Right lobe of liver (tissue), 6 donors: ENCODE results near the gene SCUBE1. TPM values are rescaled to one million over a fixed set of nuclear protein-coding genes. Genes with fewer than 3 reads are reported as not detected.

ENCODE experiments used
- ATAC-seq, 4 donors: fragments of 200-7000 bp; cut with Tn5 transposase; one replicate each; pipeline ENCODE4 v1.9.1; 2020; ENCODE audit warnings: mild to moderate bottlenecking in 4 of 4, moderate library complexity in 4 of 4
- DNase-seq, 3 donors: peaks; one replicate each; pipeline ENCODE4 v3.0.0-alpha.2; 2020
- H3K27ac ChIP-seq, 3 donors: fragments of 200-600 bp; one replicate each; pipeline ENCODE4 v1.8.0; 2022
- H3K27me3 ChIP-seq, 2 donors: fragments of 200-600 bp; one replicate each; pipeline ENCODE4 v1.8.0; 2022
- H3K36me3 ChIP-seq, 4 donors: fragments of 200-600 bp; sonication (generic) in 1 of 4; one replicate each; pipeline versions ENCODE4 v1.5.1 to v1.8.0; 2017 to 2022; ENCODE audit warnings: control low read depth in 1 of 4
- H3K4me1 ChIP-seq, 4 donors: fragments of 200-600 bp; sonication (generic) in 1 of 4; one replicate each; pipeline versions ENCODE4 v1.5.1 to v1.8.0; 2017 to 2022; ENCODE audit warnings: control low read depth in 1 of 4
- H3K4me3 ChIP-seq, 3 donors: fragments of 200-600 bp; one replicate each; pipeline ENCODE4 v1.8.0; 2022
- H3K9me3 ChIP-seq, 4 donors: fragments of 200-600 bp; sonication (generic) in 1 of 4; one replicate each; pipeline versions ENCODE4 v1.5.1 to v1.8.0; 2017 to 2022; ENCODE audit warnings: control low read depth in 1 of 4
- POLR2A ChIP-seq: fragments of 450-650 bp; IDR thresholded peaks from one replicate; pipeline ENCODE4 v1.6.1; 2017; ENCODE audit warnings: antibody characterized with exemption, mild to moderate bottlenecking
- WGBS: methylation state at CpG from one replicate; pipeline ENCODE4 v1.1.6; 2018; ENCODE audit warnings: low coverage, low lambda C conversion rate; ENCODE audit not compliant: insufficient coverage; ENCODE audit errors: missing lambda C conversion rate; 5-methylcytosine and 5-hydroxymethylcytosine counted together
- intact Hi-C, 2 donors: fragments of 100-400 bp; cut with DNase I; formaldehyde crosslinking; loops; one replicate each; pipeline versions ENCODE4 v1.11.2 to v1.14.1; 2022
- total RNA-seq, 6 experiments: library from RNA; depleted of rRNA in 2 of 6; stranded (reverse); fragments of >200 nt in 2 of 6; fragmentation: NEBNext Ultra II Directional in 3 of 6; extraction: Animal tissue kit (Norgen Biotek cat#: 25700) in 3 of 6; gene quantifications; one replicate each; pipeline versions ENCODE4 v1.1.0 to v1.2.4, GENCODE V29; 2016 to 2023
- TF ChIP-seq, protein P1 (sequence below), 4 donors: fragments of 200-600 bp in 3 of 4; fragments of 450-650 bp in 1 of 4; IDR thresholded peaks; one replicate each; pipeline versions ENCODE4 v1.5.1 to v1.8.0; 2016 to 2022; ENCODE audit warnings: antibody characterized with exemption in 4 of 4, mild to moderate bottlenecking in 2 of 4
- donor health status: DM: no; HTN: yes; CAD: no.
- donor health status: DM: no; HTN: no; CAD: no.
- donor health status: DM: no; HTN: no; CAD: no.
- donor health status: DM: no; HTN: yes; CAD: no.
- donor health status: DM: no; HTN: yes; CAD: no.

SCUBE1 gene
- total RNA-seq, 6 experiments from 2014 or later: 0.73 to 11.7 (median 2.7) TPM

GRCh38 chr22:43213962-43214361 lies 129.2 kb downstream of the SCUBE1 start:
- Histone ChIP-seq H3K27ac (no peak overlapping the region), H3K4me1 (no peaks in the 10 kb centered on the region), H3K4me3 (no peak overlapping the region), H3K9me3 (no peaks in the 10 kb centered on the region), H3K27me3 (no peaks in the 10 kb centered on the region), H3K36me3 (no peaks in the 10 kb centered on the region)
- DNase-seq (no peak), ATAC-seq (no peak)
- intact Hi-C loops: no loop called here
- WGBS: 100% methylated on average over 1 of the region's 12 CpGs
- no peak for TF ChIP-seq POLR2A
- TF ChIP-seq, protein P1, sequence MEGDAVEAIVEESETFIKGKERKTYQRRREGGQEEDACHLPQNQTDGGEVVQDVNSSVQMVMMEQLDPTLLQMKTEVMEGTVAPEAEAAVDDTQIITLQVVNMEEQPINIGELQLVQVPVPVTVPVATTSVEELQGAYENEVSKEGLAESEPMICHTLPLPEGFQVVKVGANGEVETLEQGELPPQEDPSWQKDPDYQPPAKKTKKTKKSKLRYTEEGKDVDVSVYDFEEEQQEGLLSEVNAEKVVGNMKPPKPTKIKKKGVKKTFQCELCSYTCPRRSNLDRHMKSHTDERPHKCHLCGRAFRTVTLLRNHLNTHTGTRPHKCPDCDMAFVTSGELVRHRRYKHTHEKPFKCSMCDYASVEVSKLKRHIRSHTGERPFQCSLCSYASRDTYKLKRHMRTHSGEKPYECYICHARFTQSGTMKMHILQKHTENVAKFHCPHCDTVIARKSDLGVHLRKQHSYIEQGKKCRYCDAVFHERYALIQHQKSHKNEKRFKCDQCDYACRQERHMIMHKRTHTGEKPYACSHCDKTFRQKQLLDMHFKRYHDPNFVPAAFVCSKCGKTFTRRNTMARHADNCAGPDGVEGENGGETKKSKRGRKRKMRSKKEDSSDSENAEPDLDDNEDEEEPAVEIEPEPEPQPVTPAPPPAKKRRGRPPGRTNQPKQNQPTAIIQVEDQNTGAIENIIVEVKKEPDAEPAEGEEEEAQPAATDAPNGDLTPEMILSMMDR (IDR thresholded peaks at IDR 0.05): no peak

GRCh38 chr22:43213051-43213450 lies 130.1 kb downstream of the SCUBE1 start:
- H3K27me3 ChIP-seq: no peaks in the 10 kb centered on the region
- no peaks in the 10 kb centered on the region for H3K4me1 ChIP-seq
- ATAC-seq (no peak), DNase-seq (no peak)
- intact Hi-C loops: no loop called here
- H3K4me3 ChIP-seq: no peak overlapping the region
- no peak overlapping the region for H3K27ac ChIP-seq
- H3K9me3 ChIP-seq: no peaks in the 10 kb centered on the region
- TF ChIP-seq POLR2A: no peak
- TF ChIP-seq, protein P1 (IDR thresholded peaks at IDR 0.05): no peak
- WGBS: no CpG with 5 or more reads among the region's 8 CpGs
- H3K36me3 ChIP-seq: no peaks in the 10 kb centered on the region

DNA sequence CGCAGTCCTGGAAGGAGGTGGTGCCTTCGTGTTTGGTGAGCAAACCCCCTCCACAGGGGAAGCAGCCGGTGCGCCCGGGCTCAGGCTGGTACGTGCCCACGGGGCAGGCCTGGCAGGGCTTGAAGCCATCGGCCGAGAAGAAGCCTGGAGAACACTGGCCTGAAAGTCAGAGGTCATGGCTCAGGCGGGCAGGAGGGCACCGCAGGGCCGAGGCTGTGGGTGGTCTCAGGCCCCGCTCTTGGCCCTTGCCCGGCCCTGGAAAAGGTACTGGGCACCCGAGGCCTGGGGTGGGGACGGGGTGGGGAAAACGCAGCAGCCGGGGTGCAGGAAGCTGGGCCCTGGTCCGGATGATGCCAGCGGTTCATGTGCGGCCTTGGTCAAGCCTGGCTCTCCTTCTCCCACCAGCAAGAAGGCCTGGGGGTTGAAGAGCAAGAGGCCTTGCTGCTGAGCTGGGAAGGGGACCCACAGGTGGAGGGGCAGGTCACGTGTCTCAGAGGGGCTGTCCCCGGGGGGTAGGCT lies 130.7 kb downstream of the SCUBE1 start:
- Histone ChIP-seq H3K27ac (no peak overlapping the region), H3K36me3 (no peaks in the 10 kb centered on the region), H3K9me3 (no peaks in the 10 kb centered on the region), H3K4me3 (no peak overlapping the region), H3K4me1 (no peaks in the 10 kb centered on the region), H3K27me3 (no peaks in the 10 kb centered on the region)
- TF ChIP-seq, protein P1 (IDR thresholded peaks at IDR 0.05): no peak
- no peak for TF ChIP-seq POLR2A
- intact Hi-C loops: no loop called here
- WGBS: 100% methylated on average over 3 of the region's 23 CpGs
- DNase-seq: no peak
- no peak for ATAC-seq

GRCh38 chr22:43211941-43212433 lies 131.2 kb downstream of the SCUBE1 start:
- no peaks in the 10 kb centered on the region for H3K4me1 ChIP-seq
- no peaks in the 10 kb centered on the region for H3K27me3 ChIP-seq
- intact Hi-C loops: no loop called here
- no peak for TF ChIP-seq POLR2A
- TF ChIP-seq, protein P1 (IDR thresholded peaks at IDR 0.05): no peak
- DNase-seq: no peak
- H3K4me3 ChIP-seq: no peak overlapping the region
- no peaks in the 10 kb centered on the region for H3K9me3 ChIP-seq
- H3K36me3 ChIP-seq: no peaks in the 10 kb centered on the region
- WGBS: 79% methylated on average over 5 of the region's 13 CpGs
- H3K27ac ChIP-seq: no peak overlapping the region
- ATAC-seq: no peak
